ENCODE results near the gene PANK2.

- TF ChIP-seq KDM1A (IDR thresholded peaks at IDR 0.05; ENCODE audit: borderline replicate concordance) (no peak), POLR2AphosphoS5 (IDR thresholded peaks at IDR 0.05; ENCODE audit: low read length) (no peak), NBN (IDR thresholded peaks at IDR 0.05) (no peak), FOXM1 (IDR thresholded peaks at IDR 0.05; ENCODE audit: low read depth, low read length) (no peak), SUZ12 (IDR thresholded peaks at IDR 0.05; ENCODE audit: unreplicated experiment) (no peak), TCF7 (IDR thresholded peaks at IDR 0.05; ENCODE audit: borderline replicate concordance) (no peak), RAD21 (IDR thresholded peaks at IDR 0.05; ENCODE audit: insufficient read depth, low read depth, low read length) (no peak), NFIC (IDR thresholded peaks at IDR 0.05; ENCODE audit: low read depth, low read length) (no peak), ZBTB11 (CRISPR knock-in tag; IDR thresholded peaks at IDR 0.05) (no peak), HDAC2 (IDR thresholded peaks at IDR 0.05) (no peak)
- TF ChIP-seq, protein P1, sequence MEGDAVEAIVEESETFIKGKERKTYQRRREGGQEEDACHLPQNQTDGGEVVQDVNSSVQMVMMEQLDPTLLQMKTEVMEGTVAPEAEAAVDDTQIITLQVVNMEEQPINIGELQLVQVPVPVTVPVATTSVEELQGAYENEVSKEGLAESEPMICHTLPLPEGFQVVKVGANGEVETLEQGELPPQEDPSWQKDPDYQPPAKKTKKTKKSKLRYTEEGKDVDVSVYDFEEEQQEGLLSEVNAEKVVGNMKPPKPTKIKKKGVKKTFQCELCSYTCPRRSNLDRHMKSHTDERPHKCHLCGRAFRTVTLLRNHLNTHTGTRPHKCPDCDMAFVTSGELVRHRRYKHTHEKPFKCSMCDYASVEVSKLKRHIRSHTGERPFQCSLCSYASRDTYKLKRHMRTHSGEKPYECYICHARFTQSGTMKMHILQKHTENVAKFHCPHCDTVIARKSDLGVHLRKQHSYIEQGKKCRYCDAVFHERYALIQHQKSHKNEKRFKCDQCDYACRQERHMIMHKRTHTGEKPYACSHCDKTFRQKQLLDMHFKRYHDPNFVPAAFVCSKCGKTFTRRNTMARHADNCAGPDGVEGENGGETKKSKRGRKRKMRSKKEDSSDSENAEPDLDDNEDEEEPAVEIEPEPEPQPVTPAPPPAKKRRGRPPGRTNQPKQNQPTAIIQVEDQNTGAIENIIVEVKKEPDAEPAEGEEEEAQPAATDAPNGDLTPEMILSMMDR (IDR thresholded peaks at IDR 0.05 in 2 of 3, conservative IDR thresholded peaks at IDR 0.05 in 1 of 3; ENCODE audit: control insufficient read depth in 2 of 3, extremely low read depth in 1 of 3, insufficient read depth in 1 of 3, low read depth in 3 of 3, low read length in 3 of 3): no peak
Measured at GRCh38 chr20:3934624-3935023, 45.4 kb downstream of the PANK2 start.

All from GM12878 (cell line).